Fibroblast of lung (primary cell): ENCODE results near the gene L3MBTL3. TPM values are rescaled to one million over a fixed set of nuclear protein-coding genes. Genes with fewer than 3 reads are reported as not detected.
A peak's percentile ranks its signal among the peaks of the same experiment; 100 is the strongest.

Source experiments
- DNase-seq, 2 donors: peaks; one replicate each; pipeline versions ENCODE4 v3.0.0 to v3.0.0-alpha.2; 2010; ENCODE audit warnings: low read depth in 2 of 2
- H2AFZ ChIP-seq: 2 replicates; pipeline ENCODE4 v1.5.1; 2012; ENCODE audit warnings: low read length, control low read depth, inconsistent platforms
- H3K27ac ChIP-seq: 2 replicates; pipeline ENCODE4 v1.5.1; 2011; ENCODE audit warnings: low read length, control low read depth; ENCODE audit not compliant: insufficient read depth
- H3K27me3 ChIP-seq: 2 replicates; pipeline ENCODE4 v1.5.1; 2011; ENCODE audit warnings: mild to moderate bottlenecking, low read length; ENCODE audit not compliant: control insufficient read depth, insufficient read depth
- H3K36me3 ChIP-seq: 2 replicates; pipeline ENCODE4 v1.5.1; 2011; ENCODE audit warnings: low read length; ENCODE audit not compliant: control insufficient read depth, insufficient read depth
- H3K4me1 ChIP-seq: 2 replicates; pipeline ENCODE4 v1.5.1; 2011; ENCODE audit warnings: low read length; ENCODE audit not compliant: control insufficient read depth, insufficient read depth; ENCODE audit errors: extremely low read depth
- H3K4me2 ChIP-seq: 2 replicates; pipeline ENCODE4 v1.5.1; 2011; ENCODE audit warnings: low read length, control low read depth; ENCODE audit not compliant: insufficient read depth; ENCODE audit errors: extremely low read depth
- H3K4me3 ChIP-seq, 4 experiments: fragments of 200-600 bp in 1 of 4; sonication (generic) in 1 of 4; replicated peaks in 1 of 4; 2 replicates each; pipeline ENCODE4 v1.5.1; 2011 to 2016; ENCODE audit warnings: low read length in 4 of 4, low read depth in 3 of 4, mild to moderate bottlenecking in 3 of 4, control low read depth in 2 of 4, inconsistent platforms in 1 of 4, mixed read lengths in 1 of 4; ENCODE audit not compliant: insufficient read depth in 1 of 4; ENCODE audit errors: control extremely low read depth in 1 of 4
- H3K79me2 ChIP-seq: 2 replicates; pipeline ENCODE4 v1.5.1; 2012; ENCODE audit warnings: mild to moderate bottlenecking, low read length, inconsistent platforms; ENCODE audit not compliant: control insufficient read depth, insufficient read depth
- H3K9ac ChIP-seq: 2 replicates; pipeline ENCODE4 v1.5.1; 2011; ENCODE audit warnings: mild to moderate bottlenecking, low read length, control low read depth; ENCODE audit not compliant: insufficient read depth
- H3K9me3 ChIP-seq: 2 replicates; pipeline ENCODE4 v1.5.1; 2012; ENCODE audit warnings: low read depth, low read length; ENCODE audit not compliant: control insufficient read depth, insufficient read depth
- H4K20me1 ChIP-seq: 2 replicates; pipeline ENCODE4 v1.5.1; 2011; ENCODE audit warnings: low read length; ENCODE audit not compliant: control insufficient read depth, insufficient read depth; ENCODE audit errors: extremely low read depth
- CTCF ChIP-seq, 2 donors: IDR thresholded peaks in 1 of 2; conservative IDR thresholded peaks in 1 of 2; 1 replicate in 1 of 2; 2 replicates in 1 of 2; pipeline ENCODE4 v1.5.1; 2011 to 2012; ENCODE audit warnings: low read length in 2 of 2, control low read depth in 1 of 2, inconsistent platforms in 1 of 2, low read depth in 1 of 2, mild to moderate bottlenecking in 1 of 2
- EZH2 ChIP-seq: IDR thresholded peaks from 2 replicates; pipeline ENCODE4 v1.5.1; 2012; ENCODE audit warnings: low read length, control low read depth, mild to moderate bottlenecking; ENCODE audit errors: missing control alignments
- polyA plus RNA-seq, 2 donors: library from polyadenylated mRNA; depleted of rRNA in 1 of 2; stranded (reverse) in 1 of 2; unstranded in 1 of 2; fragments of >200 nt; gene quantifications; 2 replicates each; pipeline ENCODE4 v1.2.1, GENCODE V29; 2011 to 2012; ENCODE audit warnings: missing spikeins in 1 of 2
- total RNA-seq: library from RNA; depleted of rRNA; stranded (reverse); fragments of >200 nt; gene quantifications from 2 replicates; pipeline ENCODE4 v1.2.1, GENCODE V29; 2014

The L3MBTL3 gene
- total and polyA plus RNA-seq, 2 donors (not counting 1 experiment from before 2014, with no cell fraction given), result 5.6 to 6.7 TPM

- H3K9ac ChIP-seq, result no peak overlapping the region
- H3K27ac ChIP-seq, result no peak overlapping the region
- H3K4me1 ChIP-seq, result no peaks in the 10 kb centered on the region
- H3K79me2 ChIP-seq, result no peaks in the 10 kb centered on the region
- H4K20me1 ChIP-seq, result no peaks in the 10 kb centered on the region
- no peaks in the 10 kb centered on the region for H3K36me3 ChIP-seq
- DNase-seq, result peak; percentile 3 to 46
- H2AFZ ChIP-seq, result no peak overlapping the region
- peak in 1 of 2 donors; percentile 33 for TF ChIP-seq CTCF (conservative IDR thresholded peaks at IDR 0.05 in 1 of 2, IDR thresholded peaks at IDR 0.05 in 1 of 2; ENCODE audit: low read depth in 1 of 2, low read length in 2 of 2)
- TF ChIP-seq EZH2, result no peak
- no peak overlapping the region for H3K4me3 ChIP-seq
- no peaks in the 10 kb centered on the region for H3K9me3 ChIP-seq
- H3K27me3 ChIP-seq, result no peaks in the 10 kb centered on the region
- no peak overlapping the region for H3K4me2 ChIP-seq
These were observed 58.1 kb downstream of the L3MBTL3 start for GRCh38 chr6:130076512-130076911.

- no peak for TF ChIP-seq CTCF (conservative IDR thresholded peaks at IDR 0.05 in 1 of 2, IDR thresholded peaks at IDR 0.05 in 1 of 2; ENCODE audit: low read depth in 1 of 2, low read length in 2 of 2)
- no peaks in the 10 kb centered on the region for H3K79me2 ChIP-seq
- no peaks in the 10 kb centered on the region for H4K20me1 ChIP-seq
- H3K27me3 ChIP-seq, result no peaks in the 10 kb centered on the region
- H3K27ac ChIP-seq, result no peak overlapping the region
- no peaks in the 10 kb centered on the region for H3K9me3 ChIP-seq
- no peak overlapping the region for H3K9ac ChIP-seq
- H3K36me3 ChIP-seq, result no peaks in the 10 kb centered on the region
- H2AFZ ChIP-seq, result no peak overlapping the region
- H3K4me2 ChIP-seq, result no peak overlapping the region
- H3K4me1 ChIP-seq, result no peaks in the 10 kb centered on the region
- no peak overlapping the region for H3K4me3 ChIP-seq
- DNase-seq, result no peak
These were observed 72.4 kb downstream of the L3MBTL3 start for GRCh38 chr6:130090796-130091195.

GRCh38 chr6:130093546-130093945 lies 75.2 kb downstream of the L3MBTL3 start:
- no peak overlapping the region for H3K4me2 ChIP-seq
- H3K27ac ChIP-seq, result no peak overlapping the region
- no peaks in the 10 kb centered on the region for H4K20me1 ChIP-seq
- no peaks in the 10 kb centered on the region for H3K27me3 ChIP-seq
- no peak for TF ChIP-seq CTCF (conservative IDR thresholded peaks at IDR 0.05 in 1 of 2, IDR thresholded peaks at IDR 0.05 in 1 of 2; ENCODE audit: low read depth in 1 of 2, low read length in 2 of 2)
- TF ChIP-seq EZH2, result no peak
- no peak for DNase-seq
- H2AFZ ChIP-seq, result no peak overlapping the region
- H3K79me2 ChIP-seq, result no peaks in the 10 kb centered on the region
- no peaks in the 10 kb centered on the region for H3K36me3 ChIP-seq
- H3K4me1 ChIP-seq, result no peaks in the 10 kb centered on the region
- no peaks in the 10 kb centered on the region for H3K9me3 ChIP-seq
- no peak overlapping the region for H3K4me3 ChIP-seq
- no peak overlapping the region for H3K9ac ChIP-seq
